H9 (cell line): ENCODE results near the gene R3HDM4. TPM values are rescaled to one million over a fixed set of nuclear protein-coding genes. Genes with fewer than 3 reads are reported as not detected.

Experiments used
- DNase-seq: peaks from one replicate; pipeline ENCODE4 v3.0.0-alpha.2; 2017
- H2AFZ ChIP-seq: one replicate; pipeline ENCODE4 v1.6.1; 2013; ENCODE audit warnings: mild to moderate bottlenecking, low read length, control low read depth, moderate library complexity
- H2AK5ac ChIP-seq: 2 replicates; pipeline ENCODE4 v1.6.1; 2013; ENCODE audit warnings: low read length, control low read depth, mixed read lengths; ENCODE audit not compliant: insufficient read length
- H2BK120ac ChIP-seq: one replicate; pipeline ENCODE4 v1.6.1; 2013; ENCODE audit warnings: low read depth, mild to moderate bottlenecking, low read length, control low read depth, inconsistent platforms; ENCODE audit not compliant: poor library complexity, severe bottlenecking
- H2BK12ac ChIP-seq: 2 replicates; pipeline ENCODE4 v1.6.1; 2013; ENCODE audit warnings: low read length, control low read depth, mixed read lengths, low read depth; ENCODE audit not compliant: insufficient read length
- H2BK15ac ChIP-seq: 2 replicates; pipeline ENCODE4 v1.6.1; 2013; ENCODE audit warnings: low read depth, low read length, control low read depth
- H2BK20ac ChIP-seq: one replicate; pipeline ENCODE4 v1.6.1; 2013; ENCODE audit warnings: low read depth, mild to moderate bottlenecking, low read length, control low read depth, inconsistent platforms; ENCODE audit not compliant: poor library complexity, severe bottlenecking
- H2BK5ac ChIP-seq: 2 replicates; pipeline ENCODE4 v1.6.1; 2013; ENCODE audit warnings: low read length, control low read depth, mixed read lengths; ENCODE audit not compliant: insufficient read length
- H3K14ac ChIP-seq: 2 replicates; pipeline ENCODE4 v1.6.1; 2013; ENCODE audit warnings: low read length, control low read depth; ENCODE audit not compliant: insufficient read depth
- H3K18ac ChIP-seq: 2 replicates; pipeline ENCODE4 v1.6.1; 2013; ENCODE audit warnings: low read depth, mild to moderate bottlenecking, mixed read lengths, low read length, control low read depth; ENCODE audit not compliant: insufficient read length
- H3K23ac ChIP-seq: 2 replicates; pipeline ENCODE4 v1.6.1; 2013; ENCODE audit warnings: low read length, control low read depth, mixed read lengths, low read depth; ENCODE audit not compliant: insufficient read length
- H3K23me2 ChIP-seq: 2 replicates; pipeline ENCODE4 v1.6.1; 2013; ENCODE audit warnings: low read depth, mild to moderate bottlenecking, mixed read lengths, low read length, control low read depth; ENCODE audit not compliant: insufficient read length, poor library complexity, severe bottlenecking
- H3K27ac ChIP-seq: 2 replicates; pipeline ENCODE4 v1.5.1; 2013; ENCODE audit warnings: low read length, control low read depth, mixed read lengths, low read depth; ENCODE audit not compliant: insufficient read length
- H3K27me3 ChIP-seq: 2 replicates; pipeline ENCODE4 v1.6.1; 2013; ENCODE audit warnings: low read length, control low read depth, inconsistent platforms; ENCODE audit not compliant: insufficient read depth
- H3K4ac ChIP-seq: 2 replicates; pipeline ENCODE4 v1.6.1; 2013; ENCODE audit warnings: low read depth, mild to moderate bottlenecking, control low read depth, inconsistent platforms, low read length, moderate library complexity
- H3K4me1 ChIP-seq: 2 replicates; pipeline ENCODE4 v1.6.1; 2013; ENCODE audit warnings: low read length, control low read depth, inconsistent platforms; ENCODE audit not compliant: insufficient read depth
- H3K4me2 ChIP-seq: 2 replicates; pipeline ENCODE4 v1.6.1; 2013; ENCODE audit warnings: low read length, control low read depth, mixed read lengths; ENCODE audit not compliant: insufficient read length, insufficient read depth
- H3K56ac ChIP-seq: 2 replicates; pipeline ENCODE4 v1.6.1; 2013; ENCODE audit warnings: low read depth, mild to moderate bottlenecking, mixed read lengths, low read length, control low read depth; ENCODE audit not compliant: insufficient read length
- H3K79me1 ChIP-seq: 2 replicates; pipeline ENCODE4 v1.6.1; 2013; ENCODE audit warnings: low read depth, mild to moderate bottlenecking, moderate library complexity, low read length, control low read depth, inconsistent platforms; ENCODE audit not compliant: insufficient read depth, poor library complexity, severe bottlenecking
- H3K79me2 ChIP-seq: 2 replicates; pipeline ENCODE4 v1.6.1; 2013; ENCODE audit warnings: low read length, control low read depth, inconsistent platforms; ENCODE audit not compliant: insufficient read depth
- H3K9ac ChIP-seq: 2 replicates; pipeline ENCODE4 v1.6.1; 2013; ENCODE audit warnings: low read length, control low read depth, mixed read lengths; ENCODE audit not compliant: insufficient read length; ENCODE audit errors: extremely low read depth
- H3K9me3 ChIP-seq: one replicate; pipeline ENCODE4 v1.6.1; 2013; ENCODE audit warnings: low read depth, low read length, inconsistent platforms; ENCODE audit not compliant: control insufficient read depth
- H3T11ph ChIP-seq: one replicate; pipeline ENCODE4 v1.6.1; 2013; ENCODE audit warnings: mild to moderate bottlenecking, low read length, control low read depth, inconsistent platforms
- H4K20me1 ChIP-seq: one replicate; pipeline ENCODE4 v1.6.1; 2013; ENCODE audit not compliant: control insufficient read depth, insufficient read length, insufficient read depth
- H4K5ac ChIP-seq: 2 replicates; pipeline ENCODE4 v1.6.1; 2013; ENCODE audit warnings: low read depth, mild to moderate bottlenecking, mixed read lengths, low read length, control low read depth; ENCODE audit not compliant: insufficient read length
- H4K8ac ChIP-seq: replicated peaks from 2 replicates; pipeline ENCODE4 v1.6.1; 2013; ENCODE audit warnings: low read length, control low read depth, mixed read lengths, low read depth; ENCODE audit not compliant: insufficient read length
- H4K91ac ChIP-seq: 2 replicates; pipeline ENCODE4 v1.6.1; 2013; ENCODE audit warnings: low read depth, mild to moderate bottlenecking, moderate library complexity, mixed read lengths, low read length, control low read depth; ENCODE audit not compliant: insufficient read length
- H3K27ac Mint-ChIP-seq, 3 experiments: 2 replicates in 2 of 3; 3 replicates in 1 of 3; pipeline ENCODE4 v1.8.0; 2020 to 2021; ENCODE audit warnings: mixed read lengths in 3 of 3, mild to moderate bottlenecking in 1 of 3, moderate library complexity in 1 of 3
- H3K27me3 Mint-ChIP-seq: 2 replicates; pipeline ENCODE4 v1.8.0; 2021; ENCODE audit warnings: low read depth, mild to moderate bottlenecking, moderate library complexity, mixed read lengths
- H3K36me3 Mint-ChIP-seq, 3 experiments: 2 replicates in 2 of 3; 3 replicates in 1 of 3; pipeline ENCODE4 v1.8.0; 2020 to 2021; ENCODE audit warnings: low read depth in 3 of 3, mixed read lengths in 3 of 3; ENCODE audit not compliant: insufficient read depth in 1 of 3
- H3K4me1 Mint-ChIP-seq, 2 experiments: 2 replicates each; pipeline ENCODE4 v1.8.0; 2020; ENCODE audit warnings: mixed read lengths in 2 of 2
- H3K4me3 Mint-ChIP-seq, 2 experiments: 2 replicates in 1 of 2; 3 replicates in 1 of 2; pipeline ENCODE4 v1.8.0; 2020 to 2021; ENCODE audit warnings: mild to moderate bottlenecking in 2 of 2, mixed read lengths in 2 of 2, moderate library complexity in 1 of 2
- H3K9me3 Mint-ChIP-seq, 2 experiments: 2 replicates in 1 of 2; 3 replicates in 1 of 2; pipeline ENCODE4 v1.8.0; 2020; ENCODE audit warnings: mild to moderate bottlenecking in 2 of 2, mixed read lengths in 2 of 2, moderate library complexity in 1 of 2
- CTCF ChIP-seq: fragments of 200-600 bp; sonication (generic); conservative IDR thresholded peaks from 3 replicates; pipeline ENCODE4 v1.8.0; 2021; ENCODE audit warnings: antibody characterized with exemption, mild to moderate bottlenecking
- WGBS: extraction: QIAGEN DNeasy Blood & Tissue Kit; methylation state at CpG from one replicate; pipeline ENCODE4 v1.1.7; 2013; ENCODE audit warnings: missing lambda C conversion rate, low lambda C conversion rate, mixed read lengths; ENCODE audit not compliant: insufficient read length; ENCODE audit errors: extremely low coverage; 5-methylcytosine and 5-hydroxymethylcytosine counted together
- total RNA-seq: library from RNA; stranded (reverse); gene quantifications from 2 replicates; pipeline ENCODE4 v1.2.1, GENCODE V29; 2021

Gene R3HDM4
- total RNA-seq, 1 experiment from 2014 or later: 66.4 TPM

GRCh38 chr19:926589-927350, 13.8 kb upstream of the R3HDM4 start:
- H3K4me2 ChIP-seq: peak overlapping the region; percentile 35
- H3K4me3 Mint-ChIP-seq: peak overlapping the region; percentile 78 to 91
- peaks cover 3% of the 10 kb centered on the region for H3K23me2 ChIP-seq
- H2BK20ac ChIP-seq: no peak overlapping the region
- no peak overlapping the region for H2BK12ac ChIP-seq
- H4K20me1 ChIP-seq: no peaks in the 10 kb centered on the region
- no peak overlapping the region for H2BK5ac ChIP-seq
- no peaks in the 10 kb centered on the region for H3K9me3 ChIP-seq
- no CpG with 5 or more reads among the region's 52 CpGs for WGBS
- no peak overlapping the region for H4K5ac ChIP-seq
- no peak overlapping the region for H3T11ph ChIP-seq
- no peak overlapping the region for H3K4ac ChIP-seq
- H3K18ac ChIP-seq: no peak overlapping the region
- H2AFZ ChIP-seq: no peak overlapping the region
- peaks cover 7 to 25% (median 19%) of the 10 kb centered on the region in 3 experiments for H3K36me3 Mint-ChIP-seq
- no peaks in the 10 kb centered on the region for H3K27me3 ChIP-seq
- no peaks in the 10 kb centered on the region for H3K9me3 Mint-ChIP-seq
- H3K27ac Mint-ChIP-seq: peak overlapping the region in 1 of 3 experiments; percentile 72; a peak in 1 of 7 replicates
- H3K56ac ChIP-seq: no peak overlapping the region
- no peak overlapping the region for H3K23ac ChIP-seq
- H3K9ac ChIP-seq: no peak overlapping the region
- H3K27ac ChIP-seq: no peak overlapping the region
- H2BK15ac ChIP-seq: no peak overlapping the region
- no peak overlapping the region for H2AK5ac ChIP-seq
- H3K79me1 ChIP-seq: no peaks in the 10 kb centered on the region
- H3K4me1 Mint-ChIP-seq: peaks cover 4 to 15% of the 10 kb centered on the region in 2 experiments
- H4K91ac ChIP-seq: no peak overlapping the region
- H3K27me3 Mint-ChIP-seq: peaks cover 10% of the 10 kb centered on the region
- no peak overlapping the region for H3K14ac ChIP-seq
- no peak overlapping the region for H4K8ac ChIP-seq
- H3K79me2 ChIP-seq: no peaks in the 10 kb centered on the region; the same call in 1 of the 2 replicates
- H3K4me1 ChIP-seq: no peaks in the 10 kb centered on the region
- peak; percentile 55 for DNase-seq
- no peak for TF ChIP-seq CTCF
- H2BK120ac ChIP-seq: no peak overlapping the region
